Measurements from ENCODE around the gene TREH.
"Not testable (repeated sequence)": the region's sequence is repeated elsewhere in the genome, so short reads cannot be mapped to it uniquely, and the experiment has no call there.

TREH gene, protein sequence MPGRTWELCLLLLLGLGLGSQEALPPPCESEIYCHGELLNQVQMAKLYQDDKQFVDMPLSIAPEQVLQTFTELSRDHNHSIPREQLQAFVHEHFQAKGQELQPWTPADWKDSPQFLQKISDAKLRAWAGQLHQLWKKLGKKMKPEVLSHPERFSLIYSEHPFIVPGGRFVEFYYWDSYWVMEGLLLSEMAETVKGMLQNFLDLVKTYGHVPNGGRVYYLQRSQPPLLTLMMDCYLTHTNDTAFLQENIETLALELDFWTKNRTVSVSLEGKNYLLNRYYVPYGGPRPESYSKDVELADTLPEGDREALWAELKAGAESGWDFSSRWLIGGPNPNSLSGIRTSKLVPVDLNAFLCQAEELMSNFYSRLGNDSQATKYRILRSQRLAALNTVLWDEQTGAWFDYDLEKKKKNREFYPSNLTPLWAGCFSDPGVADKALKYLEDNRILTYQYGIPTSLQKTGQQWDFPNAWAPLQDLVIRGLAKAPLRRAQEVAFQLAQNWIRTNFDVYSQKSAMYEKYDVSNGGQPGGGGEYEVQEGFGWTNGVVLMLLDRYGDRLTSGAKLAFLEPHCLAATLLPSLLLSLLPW

DNA sequence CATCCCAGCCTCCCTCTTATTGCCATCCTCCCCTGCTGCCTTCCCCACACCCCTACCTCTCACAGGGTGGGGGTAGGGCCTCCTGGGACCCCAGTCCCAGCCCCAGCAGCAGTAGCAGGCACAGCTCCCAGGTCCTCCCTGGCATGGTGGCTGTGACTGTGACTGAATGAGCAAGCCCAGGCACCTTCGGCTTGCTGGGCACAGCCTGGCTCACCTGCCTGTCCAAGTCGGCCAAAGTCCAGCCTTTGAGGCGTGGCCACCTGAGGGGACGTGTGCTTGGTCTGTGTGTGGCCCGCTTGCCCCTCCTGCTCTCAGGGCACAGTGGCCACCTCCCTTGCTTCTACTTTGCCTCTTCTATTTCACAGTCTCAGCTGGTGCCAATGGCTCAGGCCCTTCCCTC lies at the start of gene TREH:
Gene TREH (minus strand): TSS at position 168 of the 400 bp plus-strand sequence. CDS start 23 bp downstream, at position 145.
- DNase-seq = no peak

DNA sequence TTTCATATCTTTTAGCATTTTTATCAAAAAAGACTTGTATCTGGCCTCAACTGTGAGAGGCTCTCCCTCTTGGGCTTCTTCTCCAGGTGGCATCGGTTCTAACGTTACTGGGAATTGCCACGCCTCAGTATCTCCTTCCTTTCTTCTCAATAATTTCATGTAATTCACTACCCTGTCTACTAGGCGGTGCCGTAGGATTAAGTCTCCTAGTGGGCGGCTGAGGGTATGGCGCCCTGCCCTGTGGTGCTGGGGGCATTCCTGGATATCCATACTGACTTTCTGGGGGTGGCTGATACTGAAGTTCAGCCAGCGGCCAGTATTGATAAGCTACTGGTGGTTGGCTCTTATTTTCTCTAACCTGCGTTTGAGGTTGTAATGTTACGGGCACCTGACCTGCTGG lies 48.7 kb upstream of the TREH start:
- not testable (repeated sequence) for DNase-seq

GRCh38 chr11:118727721-118728066 lies 48.2 kb upstream of the TREH start:
- DNase-seq = not testable (repeated sequence)

- DNase-seq = not testable (repeated sequence)
These were observed 47.7 kb upstream of the TREH start for GRCh38 chr11:118727001-118727720.

- not testable (repeated sequence) for DNase-seq
These were observed 42.1 kb upstream of the TREH start for GRCh38 chr11:118721478-118722015.

GRCh38 chr11:118720740-118721139 lies 41.3 kb upstream of the TREH start:
- DNase-seq = not testable (repeated sequence)

DNA sequence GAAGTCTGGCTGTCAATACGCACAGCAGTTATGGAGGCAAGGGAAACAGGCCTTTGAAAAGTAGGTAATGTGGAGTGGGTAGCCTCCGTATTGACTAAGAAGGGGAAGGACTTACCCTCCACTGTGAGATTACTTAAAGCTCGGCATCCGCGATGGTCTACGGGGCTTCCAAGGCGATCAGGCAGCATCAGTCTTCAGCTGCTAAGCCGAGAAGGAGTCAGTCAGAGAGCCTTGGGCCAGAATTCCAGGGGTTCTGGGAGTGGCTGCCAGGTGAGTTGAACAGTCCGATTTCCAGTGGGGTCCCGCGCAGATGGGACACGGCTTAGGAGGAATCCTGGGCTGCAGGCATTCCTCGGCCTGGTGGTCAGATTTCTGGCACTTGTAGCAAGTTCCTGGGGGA lies 40.6 kb upstream of the TREH start:
- DNase-seq = not testable (repeated sequence)

DNA sequence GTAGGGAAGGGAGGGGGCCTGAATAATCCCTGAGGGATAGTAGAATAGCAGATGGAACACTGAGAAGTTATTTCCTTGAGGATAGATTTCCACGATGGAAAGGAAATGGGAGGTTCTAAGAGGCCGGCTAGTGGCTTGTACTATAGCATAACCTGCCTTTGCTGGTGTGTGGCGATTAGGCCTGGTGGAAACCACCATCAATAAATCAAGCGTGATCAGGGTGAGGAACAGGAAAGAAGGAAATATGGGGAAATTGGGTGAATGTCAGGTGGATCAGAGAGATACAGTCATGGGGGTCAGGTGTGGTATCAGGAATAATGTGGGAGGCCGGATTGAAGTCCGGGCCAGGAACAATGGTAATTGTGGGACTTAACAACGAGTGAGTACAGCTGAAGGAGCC lies 39.1 kb upstream of the TREH start:
- DNase-seq = not testable (repeated sequence)

GRCh38 chr11:118717733-118718132 lies 38.3 kb upstream of the TREH start:
- not testable (repeated sequence) for DNase-seq

DNA sequence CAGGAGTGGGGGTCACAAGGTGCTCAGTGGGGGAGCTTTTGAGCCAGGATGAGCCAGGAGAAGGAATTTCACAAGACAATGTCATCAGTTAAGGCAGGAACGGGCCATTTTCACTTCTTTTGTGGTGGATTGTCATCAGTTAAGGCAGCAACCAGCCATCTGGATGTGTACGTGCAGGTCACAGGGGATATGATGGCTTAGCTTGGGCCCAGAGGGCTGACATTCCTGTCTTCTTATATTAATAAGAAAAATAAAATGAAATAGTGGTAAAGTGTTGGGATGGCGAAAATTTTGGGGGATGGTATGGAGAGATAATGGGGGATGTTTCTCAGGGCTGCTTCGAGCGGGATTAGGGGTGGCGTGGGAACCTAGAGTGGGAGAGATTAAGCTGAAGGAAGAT lies 37.8 kb upstream of the TREH start:
- DNase-seq = not testable (repeated sequence)

- DNase-seq = no peak
These were observed 36.4 kb upstream of the TREH start for GRCh38 chr11:118715837-118716260.

- no peak for DNase-seq
These were observed 35.9 kb upstream of the TREH start for GRCh38 chr11:118715245-118715831.

- no peak for DNase-seq
These were observed 35.4 kb upstream of the TREH start for GRCh38 chr11:118714816-118715215.

GRCh38 chr11:118714416-118714815 lies 35.0 kb upstream of the TREH start:
- not testable (repeated sequence) for DNase-seq

GRCh38 chr11:118708296-118708695 lies 28.8 kb upstream of the TREH start:
- no peak for DNase-seq

DNA sequence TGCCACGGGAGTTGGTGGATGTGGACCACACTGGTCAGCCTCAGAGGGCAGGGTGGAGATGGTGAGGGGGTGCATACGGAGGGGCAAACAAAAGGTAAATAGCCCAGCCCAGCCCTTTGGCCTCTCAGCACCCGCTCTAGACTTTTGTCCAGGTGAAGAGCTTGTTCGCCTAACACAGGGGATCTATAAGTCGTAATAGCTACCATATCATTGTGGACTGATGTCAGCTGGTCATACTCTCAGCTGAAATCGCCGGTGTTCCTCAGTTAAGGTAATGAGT lies 27.0 kb upstream of the TREH start:
- no peak for DNase-seq

- DNase-seq = no peak
These were observed 26.5 kb upstream of the TREH start for GRCh38 chr11:118705791-118706545.

DNA sequence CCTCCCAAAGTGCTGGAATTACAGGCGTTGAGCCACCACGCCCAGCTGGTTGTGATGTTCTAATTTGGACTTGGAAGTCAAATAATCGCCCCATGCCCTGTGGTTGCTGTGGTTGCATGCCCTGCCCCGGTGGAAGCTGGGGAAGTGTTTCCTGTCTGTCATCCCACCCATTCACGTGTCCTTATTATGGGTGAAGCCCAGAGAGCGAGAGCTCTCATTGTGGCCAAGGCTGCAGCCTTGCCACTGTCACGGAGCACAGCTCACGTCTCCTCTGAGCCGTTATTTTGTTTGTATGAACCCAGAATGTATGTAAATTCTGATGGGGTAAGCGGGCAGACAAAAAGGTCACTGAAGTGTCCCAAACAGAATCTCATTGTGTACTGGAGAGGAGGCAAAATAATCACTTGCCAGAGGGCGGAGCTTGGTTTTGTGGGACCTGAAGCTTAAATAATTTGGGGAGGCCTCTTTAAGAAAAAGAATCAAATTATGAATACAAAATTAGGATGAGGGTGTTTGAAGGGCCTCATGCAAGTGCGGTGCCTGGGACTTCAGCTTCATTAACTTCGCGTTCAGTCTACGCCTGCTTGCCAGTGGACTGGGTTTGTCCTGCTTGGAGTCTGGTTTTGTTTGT lies 25.8 kb upstream of the TREH start:
- DNase-seq = no peak

DNA sequence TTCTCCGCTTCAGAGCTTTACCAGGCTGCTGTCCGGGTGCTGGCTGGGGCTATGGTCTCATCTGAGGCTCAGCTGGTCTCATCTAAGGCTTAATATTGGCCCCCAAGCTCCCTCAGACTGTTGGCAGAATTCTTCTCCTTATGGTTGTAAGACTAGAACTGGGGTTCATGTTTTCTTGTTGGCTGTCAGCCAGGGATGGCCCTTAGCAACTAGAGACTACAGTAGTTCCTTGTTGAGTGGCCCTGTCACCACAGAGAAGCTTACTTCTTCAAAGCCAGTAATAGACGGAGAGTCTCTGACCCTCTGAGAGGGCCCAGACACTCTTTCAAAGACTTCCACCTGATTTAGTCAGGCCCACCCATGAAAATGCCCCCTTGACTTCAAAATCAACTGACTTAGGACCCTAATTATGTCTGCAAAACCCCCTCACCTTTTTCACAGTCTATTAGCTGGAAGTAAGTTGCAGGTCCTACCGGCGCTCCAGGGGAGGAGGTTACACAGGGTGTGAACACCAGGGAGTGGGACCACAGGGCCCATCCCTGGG lies 24.2 kb upstream of the TREH start:
- DNase-seq = no peak

GRCh38 chr11:118699506-118700220 lies 20.2 kb upstream of the TREH start:
- DNase-seq = no peak

DNA sequence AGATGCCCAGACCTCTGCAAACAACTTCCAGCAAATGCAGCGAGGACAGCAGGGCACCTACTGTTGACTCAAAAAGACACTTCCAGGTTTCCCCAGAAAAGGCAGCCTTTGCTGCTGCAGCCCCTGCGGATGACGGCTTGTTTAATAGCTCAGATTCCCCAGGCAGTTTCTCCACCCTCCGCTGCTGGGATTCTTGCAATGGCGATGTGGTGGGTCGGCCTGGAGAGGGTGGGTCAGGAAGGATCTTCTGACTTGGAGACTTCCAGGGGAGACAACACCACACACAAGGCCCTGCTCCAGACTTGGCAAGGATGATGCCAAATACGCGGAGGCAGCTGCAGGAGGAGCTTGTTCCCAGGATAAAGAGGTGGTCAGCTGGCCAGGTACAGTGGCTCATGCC lies 17.9 kb upstream of the TREH start:
- DNase-seq = no peak

Measured in DMS79 treated with DMSO at 0.1 percent for 48 hours (cell line).